OCI-LY1 (cell line): ENCODE data around the gene LRCH3.

Experiments used
- H2AFZ ChIP-seq: fragments of 200-600 bp; sonication (generic), shearing (Covaris generic); 2 replicates; pipeline ENCODE4 v1.6.0; 2014; ENCODE audit warnings: antibody characterized with exemption, mild to moderate bottlenecking, low read length
- H3F3A ChIP-seq: fragments of 200-600 bp; sonication (generic), shearing (Covaris generic); 2 replicates; pipeline ENCODE4 v1.6.0; 2014; ENCODE audit warnings: mild to moderate bottlenecking, antibody characterized with exemption, low read length, moderate library complexity; ENCODE audit not compliant: insufficient read depth
- H3K27ac ChIP-seq: fragments of 200-600 bp; sonication (generic); 2 replicates; pipeline ENCODE4 v1.5.1; 2014; ENCODE audit warnings: low read length, mixed run types, mild to moderate bottlenecking, low read depth; ENCODE audit not compliant: poor library complexity, severe bottlenecking
- H3K27me3 ChIP-seq: fragments of 200-600 bp; sonication (generic); 2 replicates; pipeline ENCODE4 v1.6.0; 2014; ENCODE audit warnings: antibody characterized with exemption, mild to moderate bottlenecking, low read length, moderate library complexity; ENCODE audit not compliant: insufficient read depth
- H3K36me3 ChIP-seq: fragments of 200-600 bp; sonication (generic); 2 replicates; pipeline ENCODE4 v1.6.1; 2014; ENCODE audit warnings: mild to moderate bottlenecking, antibody characterized with exemption, low read length, moderate library complexity, mixed read lengths; ENCODE audit not compliant: insufficient read depth
- H3K4me1 ChIP-seq: fragments of 200-600 bp; sonication (generic); 2 replicates; pipeline ENCODE4 v1.5.1; 2014; ENCODE audit warnings: mild to moderate bottlenecking, low read length, moderate library complexity; ENCODE audit not compliant: insufficient read depth, severe bottlenecking
- H3K4me2 ChIP-seq: fragments of 200-600 bp; sonication (generic), shearing (Covaris generic); 2 replicates; pipeline ENCODE4 v1.6.1; 2014; ENCODE audit warnings: low read length
- H3K4me3 ChIP-seq: fragments of 200-600 bp; sonication (generic); 2 replicates; pipeline ENCODE4 v1.5.1; 2014; ENCODE audit warnings: low read length, low read depth, mild to moderate bottlenecking, mixed read lengths; ENCODE audit not compliant: poor library complexity, severe bottlenecking
- H3K79me2 ChIP-seq: fragments of 200-600 bp; shearing (Covaris generic); 2 replicates; pipeline ENCODE4 v1.6.1; 2016; ENCODE audit warnings: mixed run types, low read length, mixed read lengths; ENCODE audit not compliant: insufficient read depth
- H3K9ac ChIP-seq: fragments of 200-600 bp; sonication (generic), shearing (Covaris generic); 2 replicates; pipeline ENCODE4 v1.6.1; 2014; ENCODE audit warnings: mild to moderate bottlenecking, low read length, mixed read lengths
- H3K9me2 ChIP-seq: fragments of 200-600 bp; sonication (generic), shearing (Covaris generic); 2 replicates; pipeline ENCODE4 v1.6.1; 2014; ENCODE audit warnings: low read depth, mild to moderate bottlenecking, low read length, mixed read lengths
- H3K9me3 ChIP-seq: fragments of 200-600 bp; shearing (Covaris generic); 2 replicates; pipeline ENCODE4 v1.6.1; 2014; ENCODE audit warnings: low read length, mixed read lengths
- H4K20me1 ChIP-seq: fragments of 200-600 bp; sonication (generic), shearing (Covaris generic); 2 replicates; pipeline ENCODE4 v1.6.0; 2016; ENCODE audit warnings: mild to moderate bottlenecking, low read length; ENCODE audit not compliant: insufficient read depth
- CTCF ChIP-seq: fragments of 200-600 bp; sonication (generic), shearing (Covaris generic); IDR thresholded peaks from 2 replicates; pipeline ENCODE4 v1.5.1; 2017; ENCODE audit warnings: mild to moderate bottlenecking, antibody characterized with exemption, low read length, moderate library complexity, mixed read lengths
- EZH2 ChIP-seq: fragments of 200-600 bp; sonication (generic), shearing (Covaris generic); IDR thresholded peaks from 2 replicates; pipeline ENCODE4 v1.8.0; 2017; ENCODE audit warnings: borderline replicate concordance, mixed run types, mild to moderate bottlenecking, antibody characterized with exemption, low read length, moderate library complexity, mixed read lengths

Gene LRCH3

GRCh38 chr3:197746801-197747237, 44.2 kb upstream of the LRCH3 start:
- H3K4me2 ChIP-seq = peak overlapping the region; percentile 38
- H3K27ac ChIP-seq = peak overlapping the region; percentile 65

GRCh38 chr3:197748597-197749314, 42.3 kb upstream of the LRCH3 start:
- Histone ChIP-seq H3K4me3 (peak overlapping the region; percentile 88), H3K27ac (peak overlapping the region; percentile 91), H3K9ac (peak overlapping the region; percentile 92), H3K4me1 (peaks cover 57% of the 10 kb centered on the region), H3K79me2 (peaks cover 33% of the 10 kb centered on the region), H3K36me3 (peaks cover 6% of the 10 kb centered on the region), H4K20me1 (no peaks in the 10 kb centered on the region), H2AFZ (peak overlapping the region; percentile 9; the same call in 1 of the 2 replicates), H3K9me2 (no peaks in the 10 kb centered on the region), H3K27me3 (no peaks in the 10 kb centered on the region), H3F3A (peaks cover 13% of the 10 kb centered on the region; the same call in 1 of the 2 replicates), H3K4me2 (peak overlapping the region; percentile 88), H3K9me3 (peaks cover 4% of the 10 kb centered on the region)
- TF ChIP-seq EZH2 (no peak), CTCF (no peak)

More at GRCh38 chr3:197746801-197747237, 44.2 kb upstream of the LRCH3 start:
- no peaks in the 10 kb centered on the region for H3K27me3 ChIP-seq
- H3K4me1 ChIP-seq = peaks cover 41% of the 10 kb centered on the region
- H3K79me2 ChIP-seq = peaks cover 13% of the 10 kb centered on the region
- H3F3A ChIP-seq = peaks cover 13% of the 10 kb centered on the region; the same call in 1 of the 2 replicates
- H3K9me2 ChIP-seq = no peaks in the 10 kb centered on the region
- H3K9ac ChIP-seq = no peak overlapping the region; the same call in 1 of the 2 replicates
- peaks cover 6% of the 10 kb centered on the region for H3K36me3 ChIP-seq
- peak overlapping the region; percentile 29; the same call in 1 of the 2 replicates for H2AFZ ChIP-seq
- peaks cover 4% of the 10 kb centered on the region for H3K9me3 ChIP-seq
- peak overlapping the region; percentile 9 for H3K4me3 ChIP-seq
- TF ChIP-seq CTCF = no peak
- TF ChIP-seq EZH2 = no peak
- H4K20me1 ChIP-seq = no peaks in the 10 kb centered on the region

DNA sequence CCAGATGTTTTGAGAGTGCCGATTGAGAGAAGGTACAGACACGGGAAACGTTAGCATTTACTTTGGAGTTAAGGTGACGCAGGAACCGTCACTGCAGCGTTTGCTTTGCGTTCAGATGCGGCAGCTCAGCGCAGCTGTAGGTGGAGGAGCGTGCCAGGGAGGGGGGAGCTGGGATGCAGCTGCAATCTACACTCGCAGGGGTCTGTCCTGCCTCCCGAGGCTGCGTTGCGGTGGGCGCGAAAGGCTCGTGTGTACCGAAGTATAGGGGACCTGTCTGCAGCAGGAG, 41.8 kb upstream of the LRCH3 start:
- no peak for TF ChIP-seq CTCF
- no peak for TF ChIP-seq EZH2
- Histone ChIP-seq H3K4me3 (peak overlapping the region; percentile 88), H3K4me1 (peaks cover 62% of the 10 kb centered on the region), H3K27me3 (no peaks in the 10 kb centered on the region), H3K9me3 (peaks cover 2% of the 10 kb centered on the region), H3K4me2 (peak overlapping the region; percentile 88), H3K9me2 (no peaks in the 10 kb centered on the region), H3K27ac (peak overlapping the region; percentile 91), H3K9ac (peak overlapping the region; percentile 92), H4K20me1 (no peaks in the 10 kb centered on the region), H3F3A (peaks cover 13% of the 10 kb centered on the region; the same call in 1 of the 2 replicates), H3K36me3 (peaks cover 3% of the 10 kb centered on the region), H2AFZ (peak overlapping the region; percentile 9; the same call in 1 of the 2 replicates), H3K79me2 (peaks cover 38% of the 10 kb centered on the region)
